ENCODE measurements around the gene ZNF664.

ZNF664 gene

DNA sequence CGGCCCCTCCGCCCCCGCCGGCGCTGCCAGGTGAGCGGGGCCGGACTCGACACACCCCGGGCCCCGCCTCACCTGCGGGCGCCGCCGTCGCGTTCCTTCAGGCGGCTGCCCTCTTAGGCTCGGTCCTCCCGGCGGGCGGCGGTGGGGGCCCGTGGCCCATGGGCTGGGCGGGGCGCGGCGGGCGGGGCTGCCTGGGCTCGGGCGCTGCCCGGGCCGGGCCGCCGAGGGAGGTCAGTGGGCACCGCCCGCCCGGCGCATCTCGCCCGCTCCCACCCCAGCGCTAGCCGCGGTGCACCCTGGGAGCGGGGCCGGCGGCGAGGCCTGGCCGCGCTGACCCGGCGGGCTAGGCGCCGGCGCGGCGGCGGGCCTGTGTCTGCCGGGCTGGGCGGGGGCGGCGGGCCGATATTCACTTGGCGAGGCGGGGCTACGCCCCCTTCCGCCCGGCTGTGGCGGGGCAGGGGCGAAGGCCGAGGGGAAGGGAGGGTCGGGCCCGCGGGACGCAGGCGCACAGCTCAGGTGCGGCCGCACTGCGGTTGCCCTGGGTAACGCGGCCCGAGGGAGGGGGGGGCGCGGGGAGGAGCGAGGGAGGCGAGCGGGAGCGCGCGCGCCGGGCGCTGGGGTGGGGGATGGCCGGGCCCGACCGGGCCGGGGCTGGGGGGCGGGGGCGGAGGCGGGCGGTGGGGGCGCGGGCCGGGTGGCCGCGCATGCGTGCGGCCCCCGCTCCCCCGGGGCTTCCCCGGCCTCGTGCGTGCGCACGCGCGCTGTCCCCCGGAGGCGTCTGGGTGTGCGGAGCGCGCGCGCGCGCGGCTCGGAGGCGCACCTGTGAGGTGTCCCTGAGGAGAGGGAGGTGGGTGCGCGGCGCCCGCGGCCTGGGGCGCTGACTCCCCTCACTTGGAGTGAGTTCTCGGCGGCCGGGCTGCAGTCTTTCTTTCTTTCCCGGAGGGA, at the start of gene ZNF664, which contains the start of gene CCDC92:
TSS of gene ZNF664 (plus strand) at position 759 of the 945 bp plus-strand sequence. CDS start 38,930 bp downstream, outside the sequence.
TSS of gene CCDC92 (minus strand) at position 375 of the 945 bp plus-strand sequence. CDS start 28,526 bp downstream, outside the sequence.
- DNase-seq: peak; percentile 91

DNA sequence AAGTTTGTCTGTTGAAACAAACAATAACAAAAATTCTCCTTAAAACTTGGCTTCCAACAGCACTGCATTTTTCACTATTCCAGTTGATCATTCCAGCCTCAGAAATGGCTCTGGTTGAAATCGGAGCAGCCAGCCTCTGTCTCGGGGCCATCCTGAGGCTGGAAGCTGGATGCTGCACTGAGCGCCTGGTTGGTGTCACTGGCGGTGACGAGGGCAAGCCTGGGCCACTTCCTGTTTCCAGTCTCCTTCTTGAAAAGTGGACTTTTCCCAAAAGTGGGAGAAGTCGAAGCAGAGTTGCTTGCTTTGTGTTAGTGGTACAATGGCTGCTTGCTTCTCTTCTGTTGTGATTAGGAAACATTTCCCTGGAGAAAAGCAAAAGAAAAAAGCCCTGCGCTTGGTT, 49.1 kb upstream of the ZNF664 start:
- no peak for DNase-seq

DNA sequence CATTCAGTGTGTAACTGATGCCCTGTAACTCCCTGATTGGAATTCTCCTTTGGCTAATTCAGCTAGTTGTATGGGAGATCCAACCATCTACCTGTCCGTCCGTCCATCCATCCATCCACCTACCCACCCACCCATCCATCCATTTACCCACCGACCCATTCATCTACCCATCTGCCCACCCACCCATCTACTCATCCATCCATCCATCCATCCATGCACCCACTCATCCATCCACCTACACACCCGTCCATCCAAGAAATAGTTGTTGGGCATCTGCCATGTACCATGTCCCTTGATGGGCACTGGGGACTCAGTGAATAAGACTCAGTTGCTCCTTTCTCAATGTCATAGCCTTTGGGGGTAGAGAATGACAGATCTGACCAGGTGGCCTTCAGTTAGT, 48.5 kb upstream of the ZNF664 start:
- DNase-seq: no peak

DNA sequence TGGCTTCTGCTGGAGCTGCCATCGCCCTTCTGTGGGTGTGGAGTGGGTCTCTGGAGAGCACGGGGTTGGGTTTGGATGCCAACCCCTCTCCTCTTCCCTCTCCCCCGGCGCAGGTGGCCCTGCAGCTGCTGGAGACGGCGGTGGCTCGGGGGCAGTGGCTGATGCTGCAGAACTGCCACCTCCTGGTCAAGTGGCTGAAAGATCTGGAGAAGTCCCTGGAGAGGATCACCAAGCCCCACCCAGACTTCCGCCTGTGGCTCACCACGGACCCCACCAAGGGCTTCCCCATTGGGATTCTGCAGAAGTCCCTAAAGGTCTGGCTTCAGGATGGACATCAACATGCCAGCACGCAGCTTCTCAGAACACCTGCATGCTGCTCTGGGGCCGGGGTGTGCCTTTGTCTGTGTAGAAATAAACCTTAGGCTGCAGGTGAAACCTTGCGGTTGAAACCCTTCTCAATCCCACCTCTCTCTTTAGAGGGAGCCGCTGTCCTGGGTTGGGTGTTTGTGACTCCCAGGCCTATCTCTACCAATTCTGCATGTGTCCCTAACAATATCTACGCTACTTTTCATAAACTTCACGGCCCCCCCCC, 44.6 kb upstream of the ZNF664 start:
- DNase-seq: no peak

DNA sequence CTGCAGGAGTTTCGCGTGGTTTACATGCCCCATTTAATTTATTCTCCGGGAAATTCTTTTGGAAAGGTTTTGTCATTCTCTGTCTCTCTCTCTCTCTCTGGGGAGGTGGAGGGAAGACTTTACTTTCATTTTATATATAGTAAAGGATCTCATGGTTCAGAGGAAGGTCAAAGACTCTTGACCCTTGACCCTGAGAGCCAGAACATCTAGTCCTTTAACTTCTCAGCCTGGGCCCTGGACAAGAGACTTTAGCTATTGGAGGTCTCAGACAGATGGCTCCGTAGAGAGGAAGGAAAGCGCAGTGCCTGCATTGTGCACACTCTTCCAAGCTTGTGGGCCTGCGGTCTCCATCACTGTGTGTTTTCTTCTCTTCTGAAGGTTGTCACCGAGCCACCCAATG, 44.1 kb upstream of the ZNF664 start:
- DNase-seq: no peak

DNA sequence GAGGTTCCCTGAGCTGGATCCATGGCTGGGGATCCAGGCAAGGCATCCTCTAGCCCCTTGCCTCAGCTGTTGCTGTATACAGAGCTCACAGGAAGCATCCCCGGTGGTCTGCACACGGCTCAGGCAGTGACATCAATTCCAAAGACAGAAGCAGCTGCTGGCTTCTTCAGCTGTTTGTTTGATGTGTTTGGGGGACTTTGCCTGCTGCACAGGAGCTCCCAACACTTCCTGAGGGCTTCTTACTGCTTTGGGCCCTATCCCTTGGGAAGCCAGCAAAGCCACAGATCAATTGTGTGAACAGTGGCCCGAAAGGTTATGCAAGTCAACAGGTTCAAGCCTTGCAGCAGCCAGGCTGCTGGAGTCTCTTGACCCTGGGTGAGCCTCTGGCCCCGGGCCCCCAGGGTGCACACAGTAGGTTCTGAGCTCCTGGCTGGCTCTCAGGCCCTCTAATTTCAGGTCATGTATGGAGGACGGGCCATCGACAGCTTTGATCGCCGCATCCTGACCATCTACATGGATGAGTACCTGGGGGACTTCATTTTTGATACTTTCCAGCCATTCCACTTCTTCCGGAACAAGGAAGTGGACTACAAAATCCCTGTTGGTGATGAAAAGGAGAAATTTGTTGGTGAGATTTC, 43.0 kb upstream of the ZNF664 start:
- DNase-seq: no peak

GRCh38 chr12:123931686-123932321, 41.2 kb upstream of the ZNF664 start:
- no peak for DNase-seq

DNA sequence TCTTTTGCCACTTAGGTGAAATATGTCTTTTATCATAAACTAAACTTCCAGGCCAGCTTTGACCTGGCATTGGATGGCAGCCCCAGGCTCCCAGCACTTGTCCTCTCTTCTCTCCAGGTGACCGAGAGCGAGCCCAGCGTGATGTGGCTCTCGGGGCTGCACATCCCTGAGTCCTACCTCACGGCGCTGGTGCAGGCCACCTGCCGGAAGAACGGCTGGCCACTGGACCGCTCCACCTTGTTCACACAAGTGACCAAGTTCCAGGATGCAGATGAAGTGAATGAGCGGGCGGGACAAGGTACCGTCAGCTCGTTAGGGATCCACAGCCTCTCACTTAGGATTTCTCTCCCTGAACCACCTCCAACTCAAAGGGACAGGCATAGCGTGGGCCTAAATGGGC, 39.8 kb upstream of the ZNF664 start:
- no peak for DNase-seq

DNA sequence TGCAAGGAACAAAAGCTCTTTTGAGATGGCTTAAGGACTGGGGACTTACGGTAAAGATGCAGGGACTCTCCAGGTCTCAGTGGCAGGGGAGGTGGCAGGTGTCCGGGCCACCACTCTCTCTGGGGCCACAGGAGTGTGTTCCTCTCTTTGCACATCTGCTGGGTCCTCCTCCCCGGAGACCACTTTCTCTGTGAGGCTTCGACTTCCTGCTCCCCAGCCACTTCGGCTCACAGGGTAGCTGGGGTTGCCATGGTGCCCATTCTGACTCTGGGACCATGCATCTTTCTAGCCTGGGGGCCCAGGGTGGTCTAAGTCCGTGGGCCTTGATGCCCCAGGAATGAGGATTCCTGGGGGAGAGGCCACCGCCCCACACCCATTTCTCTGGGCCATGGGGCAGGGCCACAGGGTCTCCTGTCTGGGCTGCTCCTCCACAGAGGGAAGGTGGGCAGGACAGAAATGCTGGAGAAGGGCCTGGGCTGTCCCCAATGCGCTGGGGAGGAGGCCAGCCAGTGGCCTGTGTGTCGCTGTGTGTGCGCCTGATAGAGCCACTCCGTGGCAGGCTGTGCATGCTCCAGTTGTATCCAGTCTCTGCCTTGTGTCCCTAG, 38.9 kb upstream of the ZNF664 start:
- no peak for DNase-seq

GRCh38 chr12:123934829-123935228, 38.2 kb upstream of the ZNF664 start:
- no peak for DNase-seq

DNA sequence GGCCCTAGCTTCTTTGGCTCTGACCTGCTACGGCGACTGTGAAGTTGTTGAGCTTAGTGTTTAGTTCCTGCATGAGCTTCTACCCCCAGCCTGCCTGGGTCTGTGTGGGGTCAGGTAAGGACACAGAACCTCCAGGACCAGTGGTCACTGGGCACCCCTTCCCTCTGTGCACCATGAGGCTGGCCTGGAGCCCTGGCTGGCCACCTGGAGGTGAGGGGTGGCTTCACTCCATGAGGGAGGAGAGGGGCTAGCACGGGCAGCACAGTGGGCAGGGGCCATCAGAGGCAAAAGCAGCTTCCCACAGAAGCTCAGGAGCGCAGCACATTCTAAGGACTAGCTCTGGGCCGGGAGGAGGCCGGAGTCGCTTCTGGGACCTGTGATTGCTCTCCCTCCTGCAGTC, 37.1 kb upstream of the ZNF664 start:
- no peak for DNase-seq

DNA sequence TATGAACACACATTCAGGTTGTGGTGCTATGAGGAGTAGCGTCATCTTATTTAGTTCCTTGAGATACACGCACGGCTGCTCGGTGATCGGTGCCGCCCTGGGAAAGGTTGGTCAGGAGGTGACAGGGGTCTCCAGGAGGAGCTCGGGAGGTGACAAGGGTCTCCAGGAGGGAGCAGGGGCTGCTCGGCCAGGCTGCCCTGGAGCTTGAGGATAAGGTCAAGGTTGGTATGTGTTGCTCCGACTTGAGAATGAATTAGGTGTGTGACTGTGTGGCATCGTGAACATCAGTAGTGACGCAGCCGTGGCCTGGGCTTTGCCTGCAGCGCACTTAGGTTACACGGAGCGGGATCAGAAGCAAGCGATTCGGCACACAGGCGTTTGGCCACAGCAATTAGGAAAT, 36.5 kb upstream of the ZNF664 start:
- DNase-seq: no peak

DNA sequence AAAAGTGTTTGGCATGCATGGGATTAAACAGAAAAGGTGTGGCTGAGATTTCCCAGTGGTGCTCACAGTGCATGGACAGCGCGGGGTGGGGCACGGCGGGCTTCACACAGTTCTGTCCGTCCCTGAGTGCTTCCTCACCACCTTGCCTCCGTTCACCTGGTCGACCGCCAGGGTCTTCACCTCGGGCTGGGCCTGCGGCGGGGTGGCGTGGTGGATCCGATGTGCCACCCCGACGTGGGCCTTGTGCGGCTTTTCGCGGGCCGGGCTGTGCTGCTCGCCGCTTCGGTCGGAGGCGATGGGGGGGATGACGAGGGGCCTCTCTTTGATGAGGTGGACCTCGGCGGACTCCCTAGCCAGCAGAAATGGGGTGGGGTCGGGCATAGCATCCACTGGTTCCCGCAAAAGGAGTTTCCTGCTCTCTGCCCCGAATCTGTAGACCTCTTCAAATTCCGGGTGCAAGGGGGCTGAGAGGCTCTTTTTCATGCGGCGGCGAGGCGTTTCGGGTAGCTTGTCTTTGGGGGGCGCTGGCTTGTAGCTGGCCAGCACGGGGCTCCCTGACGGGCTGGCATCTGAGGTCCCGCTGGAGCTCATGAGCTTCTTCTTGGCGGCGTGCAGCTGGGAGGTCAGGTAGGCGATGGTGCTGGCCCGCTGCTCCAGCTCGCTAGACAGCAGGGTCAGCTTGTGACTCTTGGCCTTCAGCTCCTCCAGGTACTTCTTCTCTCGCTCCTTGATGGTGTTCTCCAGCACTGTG, 35.9 kb upstream of the ZNF664 start:
- no peak for DNase-seq

- no peak for DNase-seq
These were observed 35.1 kb upstream of the ZNF664 start for GRCh38 chr12:123937707-123938591.

DNA sequence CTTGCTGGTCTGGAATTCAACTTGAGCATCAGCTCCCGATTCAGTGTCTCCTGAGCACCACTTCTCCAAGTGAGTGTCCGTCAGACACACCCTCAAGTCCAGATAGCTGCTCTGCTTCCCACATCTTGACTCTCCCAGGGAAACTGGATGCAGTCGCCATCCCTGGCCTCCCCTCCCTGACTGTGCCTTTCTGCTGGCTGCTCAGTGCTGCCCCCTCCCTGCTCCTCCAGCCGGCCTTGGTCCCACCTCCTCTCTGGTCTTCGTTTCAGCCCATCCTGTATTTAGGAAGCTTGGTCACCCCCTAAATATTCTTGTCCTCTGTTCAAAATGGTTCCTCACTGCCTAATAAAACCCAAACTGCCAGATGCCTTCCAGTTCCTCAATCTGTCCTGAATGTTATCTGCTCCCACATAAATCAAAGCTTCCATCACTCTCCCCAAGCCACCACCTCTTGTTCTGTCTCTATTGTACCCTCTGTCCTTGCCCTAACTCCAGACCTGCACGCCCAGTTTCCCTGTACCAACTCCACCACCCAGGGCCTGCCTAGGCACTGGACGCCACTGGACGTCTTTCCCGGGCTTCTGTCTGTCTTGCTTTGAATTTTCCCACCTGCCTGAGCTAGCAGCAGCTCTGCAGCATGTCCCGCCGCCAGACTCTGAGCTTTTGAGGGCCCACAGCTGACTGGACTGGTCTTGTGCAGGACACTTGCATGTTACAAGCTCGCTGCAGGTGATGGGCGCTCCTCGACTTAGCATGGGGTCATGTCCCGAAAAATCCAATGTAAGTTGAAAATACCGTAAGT, 34.1 kb upstream of the ZNF664 start:
- DNase-seq: no peak

DNA sequence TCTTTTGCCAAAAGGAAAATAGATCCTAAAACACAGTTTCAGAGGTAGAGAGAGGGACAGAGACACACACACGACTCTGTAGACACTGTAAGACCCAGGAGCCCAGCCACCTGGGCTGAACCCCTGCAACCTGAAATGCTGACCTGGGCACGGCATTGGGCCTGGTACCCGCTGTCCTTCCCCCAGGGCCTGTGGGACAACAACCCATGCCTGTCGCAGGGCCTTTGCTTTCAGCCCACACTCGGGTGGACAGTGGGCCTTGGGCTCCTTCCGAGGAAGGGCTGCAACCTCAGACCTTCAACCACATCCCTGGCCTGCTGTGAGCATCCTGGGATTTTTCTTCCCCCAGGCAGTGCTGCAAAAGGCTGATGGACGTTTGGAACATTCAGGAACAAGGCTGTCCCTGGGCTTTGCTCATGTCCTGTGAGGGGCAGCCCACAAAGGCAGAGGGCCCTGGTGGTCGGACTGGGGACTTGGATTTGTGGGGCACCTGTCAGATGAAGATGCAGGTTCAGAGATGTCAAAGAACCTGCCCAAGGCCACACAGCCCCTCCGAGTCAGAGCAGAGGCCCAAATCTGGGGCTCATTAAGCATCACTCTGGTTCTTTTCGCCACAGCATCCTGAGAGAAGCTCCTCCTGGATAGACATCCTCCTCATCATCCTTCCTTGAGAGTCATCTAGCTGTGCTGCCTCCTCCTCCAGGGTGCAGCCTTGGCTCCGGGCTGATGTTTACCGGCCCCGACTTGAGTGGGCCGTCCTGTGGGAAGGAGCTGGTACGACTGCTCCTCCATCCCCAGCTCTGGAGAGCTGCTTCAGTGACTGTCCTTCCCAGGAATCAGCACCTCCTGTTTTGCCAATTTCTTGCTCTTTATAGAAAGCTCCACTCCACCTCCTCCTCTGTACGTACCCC, 33.0 kb upstream of the ZNF664 start:
- no peak for DNase-seq

DNA sequence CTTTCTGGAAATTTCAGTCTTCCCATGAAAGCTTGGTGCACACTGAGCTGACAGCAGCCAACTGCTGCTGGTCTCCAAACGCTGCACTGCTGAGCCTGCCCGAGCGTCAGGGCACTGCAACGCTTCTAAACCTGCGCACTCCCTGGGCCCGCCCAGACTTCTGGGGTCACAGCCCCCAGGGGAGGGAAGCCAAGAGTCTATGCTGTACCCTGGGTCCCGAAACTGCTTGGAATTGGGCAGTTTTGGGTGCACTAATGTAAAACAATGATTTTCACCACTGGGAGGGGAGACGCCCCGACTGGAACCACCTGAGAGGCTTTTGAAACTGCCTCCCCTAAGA, 32.4 kb upstream of the ZNF664 start:
- DNase-seq: no peak

DNA sequence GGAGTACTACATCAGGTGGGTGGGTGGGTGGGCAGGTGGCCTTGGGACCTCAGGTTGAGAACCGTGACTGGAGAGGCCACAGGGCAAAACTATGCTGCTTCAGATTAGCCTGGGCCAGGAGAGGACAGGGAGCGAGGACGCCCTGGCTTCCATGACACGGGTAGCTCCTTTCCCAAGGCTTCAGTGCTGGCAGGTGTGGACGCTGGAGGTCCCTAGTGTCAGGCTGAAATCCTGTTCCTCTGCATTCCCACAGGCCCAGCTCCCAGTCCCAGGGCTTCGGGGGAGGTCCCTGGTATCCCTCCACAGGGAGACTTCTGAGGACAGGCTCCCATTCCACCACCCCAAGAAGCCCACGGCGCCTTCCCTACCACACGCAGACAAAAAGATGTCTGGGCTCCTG, 32.0 kb upstream of the ZNF664 start:
- DNase-seq: no peak

DNA sequence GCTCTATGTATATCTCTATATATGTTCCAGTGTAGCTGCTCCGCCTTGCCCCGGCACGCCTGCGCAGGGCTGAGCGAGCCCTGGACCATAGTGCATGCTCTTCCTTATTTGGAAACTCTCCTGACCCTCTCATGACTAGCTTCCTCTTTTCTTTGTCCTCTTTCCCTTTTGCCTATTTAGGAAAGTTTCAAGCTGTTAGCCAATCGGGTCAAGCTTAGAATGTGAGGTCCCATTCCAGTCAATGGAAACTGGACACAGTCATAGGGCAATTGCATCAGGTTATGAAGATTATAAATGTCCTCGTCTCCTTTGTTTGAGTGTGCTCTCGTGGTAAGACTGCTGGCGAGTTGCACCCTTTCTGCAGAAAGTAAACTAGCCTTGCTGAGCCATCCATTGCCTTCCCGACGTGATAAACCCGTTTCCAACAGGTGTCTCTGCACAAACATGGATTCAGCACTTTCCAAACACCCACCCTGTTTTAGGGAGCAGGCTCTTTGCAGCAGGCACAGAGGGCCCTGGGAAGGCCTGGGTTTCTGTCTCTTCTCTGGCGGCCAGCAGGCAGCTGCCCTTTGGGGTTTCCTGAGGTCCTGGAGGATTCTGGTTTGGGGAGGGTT, 31.3 kb upstream of the ZNF664 start:
- no peak for DNase-seq

Data from NCI-H526 treated with DMSO at 0.1 percent for 48 hours (cell line).